ENCODE measurements around the gene RCOR1. TPM values are rescaled to one million over a fixed set of nuclear protein-coding genes. Genes with fewer than 3 reads are reported as not detected.

RCOR1 gene
- polyA plus RNA-seq, 1 donor from 2014 or later, result 10.4 TPM

DNA sequence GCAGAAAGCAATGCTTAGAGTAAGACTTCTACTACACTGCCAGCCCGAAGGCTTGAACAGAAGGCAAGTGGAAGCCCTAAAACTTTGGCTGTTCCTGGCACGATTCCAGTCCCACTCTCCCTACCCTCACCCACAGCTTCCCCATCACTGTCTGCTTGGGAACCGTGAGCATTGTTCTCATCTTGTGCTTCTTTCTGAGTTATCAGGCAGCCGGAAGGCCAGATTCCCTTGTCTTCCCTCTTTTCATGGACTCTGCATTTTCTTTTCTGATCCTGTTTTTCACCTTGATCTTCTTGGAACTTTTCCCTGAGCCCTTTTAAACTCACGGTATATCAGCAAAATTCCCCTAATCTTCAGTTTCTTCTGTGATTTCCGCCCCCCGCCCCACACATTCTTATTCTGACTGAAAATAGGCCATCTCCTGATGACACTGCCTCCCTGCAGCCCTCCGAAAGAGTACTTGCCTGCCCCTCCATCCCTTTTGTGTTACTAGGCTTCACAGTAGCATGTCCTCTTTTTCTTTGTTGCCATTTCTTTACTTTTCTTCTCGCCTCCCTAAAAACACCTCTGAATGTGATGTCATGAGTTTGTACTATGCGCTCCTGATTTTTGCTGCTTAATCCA is 29.9 kb downstream of the RCOR1 start:
- Histone ChIP-seq H2AFZ (ENCODE audit: low read depth, low read length) (no peak overlapping the region), H3F3A (ENCODE audit: insufficient read depth, low read length, poor library complexity, severe bottlenecking) (no peaks in the 10 kb centered on the region), H4K20me1 (ENCODE audit: insufficient read depth) (no peaks in the 10 kb centered on the region), H3K36me3 (ENCODE audit: insufficient read depth, low read length) (no peaks in the 10 kb centered on the region), H3K9me3 (ENCODE audit: low read length) (no peaks in the 10 kb centered on the region), H3K27ac (ENCODE audit: low read length) (no peak overlapping the region), H3K27me3 (ENCODE audit: insufficient read depth, low read depth, low read length) (no peaks in the 10 kb centered on the region), H3K4me2 (ENCODE audit: low read length) (no peak overlapping the region), H3K79me2 (replicated peaks; ENCODE audit: insufficient read depth, low read length) (peaks cover 19% of the 10 kb centered on the region), H3K4me3 (ENCODE audit: low read length) (no peak overlapping the region), H3K9ac (ENCODE audit: low read length) (no peak overlapping the region), H3K9me2 (ENCODE audit: insufficient read depth, low read length) (no peaks in the 10 kb centered on the region)
- TF ChIP-seq, protein P1, sequence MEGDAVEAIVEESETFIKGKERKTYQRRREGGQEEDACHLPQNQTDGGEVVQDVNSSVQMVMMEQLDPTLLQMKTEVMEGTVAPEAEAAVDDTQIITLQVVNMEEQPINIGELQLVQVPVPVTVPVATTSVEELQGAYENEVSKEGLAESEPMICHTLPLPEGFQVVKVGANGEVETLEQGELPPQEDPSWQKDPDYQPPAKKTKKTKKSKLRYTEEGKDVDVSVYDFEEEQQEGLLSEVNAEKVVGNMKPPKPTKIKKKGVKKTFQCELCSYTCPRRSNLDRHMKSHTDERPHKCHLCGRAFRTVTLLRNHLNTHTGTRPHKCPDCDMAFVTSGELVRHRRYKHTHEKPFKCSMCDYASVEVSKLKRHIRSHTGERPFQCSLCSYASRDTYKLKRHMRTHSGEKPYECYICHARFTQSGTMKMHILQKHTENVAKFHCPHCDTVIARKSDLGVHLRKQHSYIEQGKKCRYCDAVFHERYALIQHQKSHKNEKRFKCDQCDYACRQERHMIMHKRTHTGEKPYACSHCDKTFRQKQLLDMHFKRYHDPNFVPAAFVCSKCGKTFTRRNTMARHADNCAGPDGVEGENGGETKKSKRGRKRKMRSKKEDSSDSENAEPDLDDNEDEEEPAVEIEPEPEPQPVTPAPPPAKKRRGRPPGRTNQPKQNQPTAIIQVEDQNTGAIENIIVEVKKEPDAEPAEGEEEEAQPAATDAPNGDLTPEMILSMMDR (IDR thresholded peaks at IDR 0.05; ENCODE audit: poor library complexity, severe bottlenecking), result no peak

DNA sequence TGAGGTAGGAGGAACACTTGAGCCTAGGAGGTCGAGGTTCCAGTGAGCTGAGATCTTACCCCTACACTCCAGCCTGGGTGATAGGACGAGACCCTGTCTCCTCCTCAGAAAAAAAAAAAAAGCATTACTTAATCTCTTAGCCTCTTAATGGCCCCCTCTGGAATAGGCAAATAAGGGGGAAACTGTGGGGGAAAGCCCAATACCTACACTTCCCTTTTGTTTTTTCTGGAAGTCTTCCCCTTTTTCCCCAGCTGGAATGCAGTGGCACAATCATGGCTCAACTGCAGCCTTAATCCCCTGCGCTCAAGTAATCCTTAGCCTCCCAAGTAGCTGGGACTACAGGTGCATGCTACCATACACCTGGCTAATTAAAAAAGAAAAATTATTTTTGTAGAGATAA is 32.2 kb downstream of the RCOR1 start:
- no peak overlapping the region for H3K27ac ChIP-seq (ENCODE audit: low read length)
- TF ChIP-seq, protein P2, sequence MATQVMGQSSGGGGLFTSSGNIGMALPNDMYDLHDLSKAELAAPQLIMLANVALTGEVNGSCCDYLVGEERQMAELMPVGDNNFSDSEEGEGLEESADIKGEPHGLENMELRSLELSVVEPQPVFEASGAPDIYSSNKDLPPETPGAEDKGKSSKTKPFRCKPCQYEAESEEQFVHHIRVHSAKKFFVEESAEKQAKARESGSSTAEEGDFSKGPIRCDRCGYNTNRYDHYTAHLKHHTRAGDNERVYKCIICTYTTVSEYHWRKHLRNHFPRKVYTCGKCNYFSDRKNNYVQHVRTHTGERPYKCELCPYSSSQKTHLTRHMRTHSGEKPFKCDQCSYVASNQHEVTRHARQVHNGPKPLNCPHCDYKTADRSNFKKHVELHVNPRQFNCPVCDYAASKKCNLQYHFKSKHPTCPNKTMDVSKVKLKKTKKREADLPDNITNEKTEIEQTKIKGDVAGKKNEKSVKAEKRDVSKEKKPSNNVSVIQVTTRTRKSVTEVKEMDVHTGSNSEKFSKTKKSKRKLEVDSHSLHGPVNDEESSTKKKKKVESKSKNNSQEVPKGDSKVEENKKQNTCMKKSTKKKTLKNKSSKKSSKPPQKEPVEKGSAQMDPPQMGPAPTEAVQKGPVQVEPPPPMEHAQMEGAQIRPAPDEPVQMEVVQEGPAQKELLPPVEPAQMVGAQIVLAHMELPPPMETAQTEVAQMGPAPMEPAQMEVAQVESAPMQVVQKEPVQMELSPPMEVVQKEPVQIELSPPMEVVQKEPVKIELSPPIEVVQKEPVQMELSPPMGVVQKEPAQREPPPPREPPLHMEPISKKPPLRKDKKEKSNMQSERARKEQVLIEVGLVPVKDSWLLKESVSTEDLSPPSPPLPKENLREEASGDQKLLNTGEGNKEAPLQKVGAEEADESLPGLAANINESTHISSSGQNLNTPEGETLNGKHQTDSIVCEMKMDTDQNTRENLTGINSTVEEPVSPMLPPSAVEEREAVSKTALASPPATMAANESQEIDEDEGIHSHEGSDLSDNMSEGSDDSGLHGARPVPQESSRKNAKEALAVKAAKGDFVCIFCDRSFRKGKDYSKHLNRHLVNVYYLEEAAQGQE (IDR thresholded peaks at IDR 0.05; ENCODE audit: borderline replicate concordance), result no peak
- TF ChIP-seq POLR2AphosphoS5 (IDR thresholded peaks at IDR 0.05), result no peak
- no peak for TF ChIP-seq TAF1 (IDR thresholded peaks at IDR 0.05; ENCODE audit: low read depth)
- no peak for TF ChIP-seq RAD21 (conservative IDR thresholded peaks at IDR 0.05)
- no peak for TF ChIP-seq SMC3 (conservative IDR thresholded peaks at IDR 0.05; ENCODE audit: poor library complexity)
- TF ChIP-seq MXI1 (conservative IDR thresholded peaks at IDR 0.05; ENCODE audit: poor library complexity, severe bottlenecking), result no peak
- no peak for TF ChIP-seq EZH2 (IDR thresholded peaks at IDR 0.05; ENCODE audit: borderline replicate concordance, insufficient read depth, low read length, poor library complexity, severe bottlenecking)
- TF ChIP-seq, protein P1 (IDR thresholded peaks at IDR 0.05; ENCODE audit: poor library complexity, severe bottlenecking), result no peak
- no peak for TF ChIP-seq EP300 (conservative IDR thresholded peaks at IDR 0.05; ENCODE audit: poor library complexity, severe bottlenecking)
- no peaks in the 10 kb centered on the region for H3K36me3 ChIP-seq (ENCODE audit: insufficient read depth, low read length)
- no peaks in the 10 kb centered on the region for H3K9me2 ChIP-seq (ENCODE audit: insufficient read depth, low read length)
- no peak overlapping the region for H3K9ac ChIP-seq (ENCODE audit: low read length)
- H2AFZ ChIP-seq (ENCODE audit: low read depth, low read length), result no peak overlapping the region
- no peaks in the 10 kb centered on the region for H3F3A ChIP-seq (ENCODE audit: insufficient read depth, low read length, poor library complexity, severe bottlenecking)
- no peak overlapping the region for H3K4me3 ChIP-seq (ENCODE audit: low read length)
- no peak overlapping the region for H3K4me2 ChIP-seq (ENCODE audit: low read length)
- no peaks in the 10 kb centered on the region for H3K9me3 ChIP-seq (ENCODE audit: low read length)
- H3K79me2 ChIP-seq (replicated peaks; ENCODE audit: insufficient read depth, low read length), result peaks cover 15% of the 10 kb centered on the region
- no peaks in the 10 kb centered on the region for H4K20me1 ChIP-seq (ENCODE audit: insufficient read depth)
- H3K27me3 ChIP-seq (ENCODE audit: insufficient read depth, low read depth, low read length), result no peaks in the 10 kb centered on the region

All from neural cell (in vitro differentiated cells).